HPDE6-E6E7 (cell line): ENCODE measurements around the gene STX4.
A peak's percentile ranks its signal among the peaks of the same experiment; 100 is the strongest.

Experiments used
- DNase-seq: peaks from one replicate; pipeline ENCODE4 v3.0.0; 2011; ENCODE audit warnings: missing footprints; ENCODE audit errors: extremely low spot score

The STX4 gene

GRCh38 chr16:31020536-31020935, 12.8 kb upstream of the STX4 start:
- DNase-seq, result no peak

GRCh38 chr16:31022544-31023251, 10.7 kb upstream of the STX4 start:
- DNase-seq, result no peak

DNA sequence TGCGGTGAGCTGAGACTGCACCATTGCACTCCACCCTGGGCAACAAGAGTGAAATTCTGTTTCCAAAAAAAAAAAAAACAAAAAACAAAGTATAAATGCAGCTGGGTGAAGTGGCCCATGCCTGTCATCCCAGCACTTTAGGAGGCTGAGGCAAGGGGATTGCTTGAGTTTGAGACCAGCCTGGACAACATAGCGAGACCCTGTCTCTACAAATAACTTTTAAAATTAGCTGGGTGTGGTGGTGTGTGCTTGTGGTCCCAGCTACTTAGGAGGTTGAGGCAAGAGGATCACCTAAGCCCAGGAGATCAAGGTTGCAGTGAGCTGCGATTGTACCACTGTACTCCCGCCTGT, 10.1 kb upstream of the STX4 start:
- DNase-seq, result no peak

GRCh38 chr16:31023627-31024226, 9.6 kb upstream of the STX4 start:
- DNase-seq, result no peak

GRCh38 chr16:31025339-31025738, 8.0 kb upstream of the STX4 start:
- no peak for DNase-seq

GRCh38 chr16:31029272-31029671, 4.1 kb upstream of the STX4 start:
- DNase-seq, result no peak

DNA sequence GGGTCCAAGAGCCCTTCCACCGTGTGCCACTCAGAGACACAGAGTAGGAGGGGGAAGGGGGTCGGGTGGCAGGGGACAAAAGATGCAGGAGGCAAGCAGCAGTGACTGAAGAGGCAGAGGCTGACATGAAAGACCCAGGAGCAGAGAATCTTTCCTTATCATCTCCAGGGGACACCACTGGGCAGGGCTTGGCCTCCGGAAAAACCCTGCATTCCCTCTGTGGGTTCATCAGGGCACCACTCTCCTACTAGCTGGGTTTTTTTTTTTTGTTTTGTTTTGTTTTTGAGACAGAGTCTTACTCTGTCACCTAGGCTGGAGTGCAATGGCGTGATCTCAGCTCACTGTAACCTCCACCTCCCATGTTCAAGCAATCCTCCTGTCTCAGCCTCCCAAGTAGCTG, 2.1 kb upstream of the STX4 start:
- DNase-seq, result no peak

GRCh38 chr16:31033709-31034492, 543 bp downstream of the STX4 start:
- peak; percentile 98 for DNase-seq

DNA sequence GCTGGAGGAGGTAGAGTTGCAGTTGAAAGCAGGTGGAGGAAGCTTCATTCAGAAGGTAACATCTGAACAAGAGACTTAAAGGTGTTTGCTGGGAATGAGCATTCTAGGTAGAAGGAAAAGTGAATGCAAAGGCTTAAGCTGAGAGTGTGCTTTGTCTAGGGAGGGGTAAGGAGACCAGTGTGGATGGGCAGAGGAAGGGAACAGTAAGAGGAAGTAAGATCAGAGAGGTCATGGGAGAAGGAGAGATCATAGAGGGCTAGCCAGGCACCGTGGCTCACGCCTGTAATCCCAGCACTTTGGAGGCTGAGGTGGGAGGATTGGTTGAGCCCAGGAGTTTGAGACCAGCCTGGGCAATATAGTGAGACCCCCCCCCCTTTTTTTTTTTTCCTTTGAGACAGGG, 3.3 kb downstream of the STX4 start:
- no peak for DNase-seq

GRCh38 chr16:31038993-31039392, 5.6 kb downstream of the STX4 start:
- DNase-seq, result no peak

GRCh38 chr16:31042866-31043265, 9.5 kb downstream of the STX4 start:
- DNase-seq, result no peak

DNA sequence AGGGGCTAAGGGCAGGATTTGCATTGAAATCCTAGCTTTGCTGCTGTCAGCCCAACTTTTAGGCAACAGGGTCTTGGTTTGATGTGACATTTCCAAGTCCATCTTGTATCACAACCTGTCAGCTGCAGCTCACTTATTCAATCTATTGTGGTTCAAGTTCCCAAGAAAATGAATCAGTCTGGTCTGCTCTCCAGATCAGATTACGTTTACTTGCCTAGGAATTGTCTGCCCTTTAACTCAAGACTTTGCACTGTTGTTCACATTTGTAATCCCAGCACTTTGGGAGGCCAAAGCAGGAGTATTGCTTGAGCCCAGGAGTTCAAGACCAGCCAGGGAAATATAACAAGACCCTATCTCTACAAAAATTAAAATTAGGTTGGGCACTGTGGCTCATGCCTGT, 10.0 kb downstream of the STX4 start:
- DNase-seq, result no peak

DNA sequence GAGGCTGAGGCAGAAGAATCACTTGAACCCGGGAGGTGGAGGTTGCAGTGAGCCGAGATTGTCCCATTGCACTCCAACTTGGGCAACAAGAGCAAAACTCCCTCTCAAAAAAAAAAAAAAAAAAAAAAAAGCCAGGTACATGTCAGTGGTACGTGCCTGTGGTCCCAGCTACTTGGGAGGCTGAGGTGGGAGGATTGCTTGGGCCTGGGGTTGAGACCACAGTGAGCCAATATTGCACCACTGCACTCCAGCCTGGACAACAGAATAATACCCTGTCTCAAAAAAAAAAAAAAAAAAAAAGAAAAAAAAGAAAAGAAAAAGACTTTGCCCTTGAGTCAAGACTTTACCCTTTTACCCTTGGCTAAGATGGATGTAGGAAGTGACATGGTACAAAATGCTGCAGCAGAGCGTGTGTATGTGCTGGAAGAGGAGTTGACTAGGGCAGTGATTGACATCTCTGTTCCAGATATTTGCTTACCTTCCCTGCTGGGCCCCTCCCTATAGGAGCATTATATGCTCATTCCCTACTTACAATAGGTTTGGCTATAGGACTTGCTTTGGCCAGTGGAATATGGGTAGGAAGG, 10.6 kb downstream of the STX4 start:
- no peak for DNase-seq

DNA sequence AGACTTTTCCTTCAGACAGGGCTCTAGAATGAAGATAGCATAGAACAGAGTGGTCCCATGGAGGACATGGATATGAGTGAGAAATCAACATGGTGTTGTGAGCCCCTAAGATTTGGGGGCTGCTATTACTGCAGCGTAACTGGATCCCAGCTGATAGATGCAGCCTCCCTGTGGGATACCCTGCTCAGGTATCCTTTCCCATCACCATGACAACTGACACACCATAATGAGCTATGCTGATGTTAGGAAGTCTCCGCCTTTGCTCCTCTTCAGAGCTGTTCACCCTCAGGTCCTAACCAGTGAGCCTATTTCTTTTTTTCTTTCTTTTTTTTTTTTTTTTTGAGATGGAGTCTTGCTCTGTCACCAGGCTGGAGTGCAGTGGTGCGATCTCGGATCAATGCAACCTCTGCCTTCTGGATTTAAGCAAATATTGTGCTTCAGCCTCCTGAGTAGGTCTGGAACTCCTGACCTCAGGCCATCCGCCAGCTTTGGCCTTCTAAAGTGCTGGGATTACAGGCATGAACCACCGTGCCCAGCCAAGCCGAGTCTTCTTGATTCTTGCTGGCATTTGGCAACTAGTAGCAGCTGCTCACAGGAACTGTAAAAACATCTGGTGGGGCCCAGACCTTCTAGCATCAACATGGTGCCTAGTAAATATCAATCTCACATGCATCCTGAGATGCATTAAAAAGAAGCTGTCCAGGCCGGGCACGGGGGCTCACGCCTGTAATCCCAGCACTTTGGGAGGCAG, 17.1 kb downstream of the STX4 start:
- DNase-seq, result no peak

DNA sequence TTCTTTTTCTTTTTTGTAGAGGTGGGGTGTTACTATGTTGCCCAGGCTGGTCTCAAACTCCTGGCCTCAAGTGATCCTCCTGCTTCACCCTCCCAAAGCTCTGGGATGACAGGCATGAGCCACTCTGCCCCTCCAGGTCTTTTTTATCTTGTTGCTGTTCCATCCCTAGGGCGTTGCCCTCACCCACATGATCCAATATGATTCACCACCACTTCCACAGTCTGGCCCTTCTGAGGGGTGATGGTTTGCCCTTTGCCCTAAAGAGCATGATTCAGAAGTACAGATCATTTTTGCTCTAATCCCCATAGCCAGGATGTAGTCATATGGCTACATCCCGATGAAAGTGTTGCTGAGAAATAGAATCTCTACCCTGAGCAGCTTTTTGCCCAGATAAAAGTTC, 18.8 kb downstream of the STX4 start:
- DNase-seq, result peak; percentile 97

DNA sequence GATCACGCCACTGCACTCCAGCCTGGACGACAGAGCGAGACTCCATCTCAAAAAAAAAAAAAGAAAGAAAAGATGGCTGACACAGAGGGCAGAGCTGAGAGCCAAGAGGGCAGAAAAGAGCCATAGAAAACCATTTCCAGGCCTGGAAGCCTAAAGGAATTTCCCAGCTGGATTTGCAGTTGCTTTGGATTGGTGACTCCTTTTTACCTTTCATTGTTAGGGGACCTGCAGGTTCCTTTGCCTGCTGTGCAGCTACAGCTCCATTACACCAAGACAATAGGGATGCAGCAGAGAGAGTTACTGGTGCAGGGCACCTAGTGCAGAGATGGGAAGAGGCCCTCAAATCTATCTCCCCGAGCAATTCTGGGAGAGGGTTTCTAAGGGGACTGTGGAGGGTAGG, 22.3 kb downstream of the STX4 start:
- DNase-seq, result no peak

DNA sequence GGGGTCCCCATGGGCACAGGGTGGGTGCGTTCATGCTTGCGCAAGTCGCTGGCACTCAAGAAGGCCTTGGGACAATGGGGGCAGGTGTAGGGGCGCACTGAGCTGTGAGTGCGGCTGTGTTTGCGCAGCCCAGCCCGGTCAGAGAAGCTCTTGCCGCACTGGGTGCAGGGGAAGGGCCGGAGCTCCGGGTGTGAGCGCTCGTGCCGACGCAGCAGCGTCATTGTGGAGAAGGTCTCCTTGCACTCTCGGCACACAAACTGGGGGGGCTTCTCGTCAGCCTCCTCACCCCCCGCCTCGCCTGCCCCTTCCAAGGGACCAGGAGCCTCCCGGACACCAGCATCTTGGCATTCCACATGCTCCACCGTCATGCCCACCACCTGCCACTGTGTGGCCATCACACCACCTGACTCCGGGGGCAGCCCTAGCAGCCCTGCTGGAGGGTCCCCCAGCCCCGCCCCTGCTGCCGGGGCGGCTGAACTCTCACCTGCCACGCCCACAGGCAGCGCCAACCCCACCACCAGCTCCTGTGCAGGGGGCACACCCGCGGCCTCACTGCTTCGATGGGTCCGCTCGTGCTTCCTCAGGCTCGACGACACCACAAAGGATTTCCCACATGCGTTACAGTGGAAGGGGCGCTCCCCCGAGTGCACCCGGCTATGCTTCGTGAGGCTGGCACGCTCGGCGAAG, 27.9 kb downstream of the STX4 start:
- no peak for DNase-seq

- no peak for DNase-seq
These were observed 28.6 kb downstream of the STX4 start for GRCh38 chr16:31061813-31062440.

GRCh38 chr16:31063495-31063842, 30.1 kb downstream of the STX4 start:
- no peak for DNase-seq

DNA sequence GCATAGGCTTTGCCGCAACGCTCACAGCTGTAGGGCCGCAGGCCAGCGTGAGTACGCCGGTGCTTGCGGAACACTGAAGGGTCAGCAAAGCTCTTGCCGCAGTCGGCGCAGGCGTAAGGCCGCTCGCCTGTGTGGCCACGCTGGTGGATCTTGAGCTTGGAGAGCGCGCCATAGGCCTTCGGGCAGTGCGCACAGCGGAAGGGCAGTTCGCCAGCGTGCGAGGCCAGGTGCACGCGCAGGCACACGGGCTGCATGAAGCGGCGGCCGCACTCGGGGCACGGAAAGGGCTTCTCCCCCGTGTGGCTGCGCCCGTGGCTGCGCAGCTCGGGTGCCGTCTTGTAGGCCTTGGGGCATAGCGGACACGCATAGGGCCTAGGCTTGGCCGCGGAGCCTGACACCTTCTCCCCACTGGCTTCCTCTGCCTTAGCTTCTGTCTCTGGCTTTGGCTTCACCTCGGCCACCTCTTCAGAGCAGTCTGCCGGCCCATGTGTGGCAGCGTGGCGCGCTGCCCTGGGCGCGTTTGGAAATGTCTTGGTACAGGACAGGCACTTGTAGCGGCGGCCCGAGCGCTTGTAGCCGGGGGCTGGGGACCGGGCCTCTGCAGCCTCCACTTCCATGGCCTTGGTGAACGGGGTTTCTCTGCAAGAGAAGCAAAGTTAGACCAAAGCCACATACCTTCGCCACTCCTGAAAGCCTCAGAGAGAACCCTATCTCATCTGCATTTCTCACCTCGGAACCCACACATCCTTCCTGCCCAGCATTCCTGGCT, 30.7 kb downstream of the STX4 start:
- DNase-seq, result no peak
